A549 treated with GW870086 at 1 μM for 4 hours (cell line): ENCODE results near the gene OR4C3. TPM values are rescaled to one million over a fixed set of nuclear protein-coding genes. Genes with fewer than 3 reads are reported as not detected.

Experiments used
- total RNA-seq: library from RNA; stranded (reverse); fragments of 200-300 nt; extraction: Qiagen RNA extraction; gene quantifications from 5 replicates; pipeline ENCODE4 v1.2.3, GENCODE V29; 2022; ENCODE audit warnings: low read depth

OR4C3 gene
- total RNA-seq = not detected in 5 replicates

GRCh38 chr11:48324620-48325019 is at the start of gene OR4C3:
Gene OR4C3 (plus strand): TSS chr11:48324920. CDS start chr11:48325022, 102 bp downstream.

GRCh38 chr11:48305923-48306322 is 18.8 kb upstream of the OR4C3 start, which contains the start of gene OR4S1:
Gene OR4S1 (plus strand): TSS chr11:48306223. CDS start chr11:48306223, 0 bp downstream.

GRCh38 chr11:48366365-48366764 is 41.6 kb downstream of the OR4C3 start, which contains the start of gene OR4C5:
Gene OR4C5 (minus strand): TSS chr11:48366465. CDS start chr11:48366465, 0 bp downstream.

Other genes starting within 250 kb of the OR4C3 start
- gene OR4B1, start 108.1 kb upstream of the OR4C3 start, total RNA-seq = not detected in 5 replicates
- gene OR4X2, start 79.8 kb upstream of the OR4C3 start, total RNA-seq = not detected in 5 replicates
- gene OR4X1, start 61.1 kb upstream of the OR4C3 start, total RNA-seq = not detected in 5 replicates
- not detected in 5 replicates for gene OR4S1, start 18.7 kb upstream of the OR4C3 start, total RNA-seq
- gene OR4C5, start 41.5 kb downstream of the OR4C3 start, total RNA-seq = not detected in 5 replicates
- gene OR4A47, start 163.9 kb downstream of the OR4C3 start, total RNA-seq = not detected in 5 replicates